SK-MEL-5 (cell line): Measurements from ENCODE around the gene HSPB8. TPM values are rescaled to one million over a fixed set of nuclear protein-coding genes. Genes with fewer than 3 reads are reported as not detected.

Experiments
- DNase-seq: peaks from one replicate; pipeline ENCODE4 v3.0.0-alpha.2; 2016; ENCODE audit warnings: low read depth, low spot score
- in situ Hi-C: cut with HindIII; loops from 2 replicates; pipeline ENCODE4 v1.10.0; 2016; ENCODE audit warnings: low sequenced_read_pairs, high pct_unique_total_duplicates, low pct_unique_long_range_greater_than_20kb
- total RNA-seq: library from RNA; depleted of rRNA; stranded (reverse); fragments of >200 nt; shearing (Covaris generic); gene quantifications from 2 replicates; pipeline ENCODE4 v1.2.3, GENCODE V29; 2014

HSPB8 gene
- total RNA-seq, 1 experiment from 2014 or later: 28.9 TPM

GRCh38 chr12:119158402-119158801, 20.3 kb upstream of the HSPB8 start:
- in situ Hi-C loops: no loop called here
- no peak for DNase-seq

GRCh38 chr12:119159844-119160243, 18.9 kb upstream of the HSPB8 start:
- DNase-seq: no peak
- in situ Hi-C loops: no loop called here

GRCh38 chr12:119167902-119168301, 10.8 kb upstream of the HSPB8 start:
- in situ Hi-C loops: no loop called here

GRCh38 chr12:119168721-119169120, 10.0 kb upstream of the HSPB8 start:
- in situ Hi-C loops: no loop called here
- DNase-seq: no peak

More at GRCh38 chr12:119167902-119168301, 10.8 kb upstream of the HSPB8 start:
- no peak for DNase-seq

- DNase-seq: no peak
- in situ Hi-C loops: no loop called here
Observed at GRCh38 chr12:119169150-119169549, 9.6 kb upstream of the HSPB8 start.

GRCh38 chr12:119171291-119171690, 7.4 kb upstream of the HSPB8 start:
- in situ Hi-C loops: no loop called here
- DNase-seq: no peak

GRCh38 chr12:119171691-119172425, 6.9 kb upstream of the HSPB8 start:
- in situ Hi-C loops: no loop called here
- no peak for DNase-seq

- in situ Hi-C loops: no loop called here
- no peak for DNase-seq
Observed at GRCh38 chr12:119175081-119175480, 3.6 kb upstream of the HSPB8 start.

GRCh38 chr12:119176267-119177055, 2.3 kb upstream of the HSPB8 start:
- DNase-seq: peak; percentile 32
- in situ Hi-C loops: no loop called here

- in situ Hi-C loops: no loop called here
Observed at GRCh38 chr12:119177056-119177325, 1.7 kb upstream of the HSPB8 start.

GRCh38 chr12:119177724-119178380, 879 bp upstream of the HSPB8 start:
- in situ Hi-C loops: no loop called here
- no peak for DNase-seq

More at GRCh38 chr12:119177056-119177325, 1.7 kb upstream of the HSPB8 start:
- DNase-seq: no peak

- DNase-seq: no peak
- in situ Hi-C loops: no loop called here
Observed at GRCh38 chr12:119179335-119180021, 747 bp downstream of the HSPB8 start.

- peak; percentile 48 for DNase-seq
- in situ Hi-C loops: no loop called here
Observed at GRCh38 chr12:119180380-119181040, 1.8 kb downstream of the HSPB8 start.

- DNase-seq: no peak
- in situ Hi-C loops: no loop called here
Observed at GRCh38 chr12:119181202-119181601, 2.5 kb downstream of the HSPB8 start.

GRCh38 chr12:119181944-119182343, 3.2 kb downstream of the HSPB8 start:
- DNase-seq: no peak

GRCh38 chr12:119182701-119183493, 4.2 kb downstream of the HSPB8 start:
- peak; percentile 46 for DNase-seq
- in situ Hi-C loops: no loop called here

More at GRCh38 chr12:119181944-119182343, 3.2 kb downstream of the HSPB8 start:
- in situ Hi-C loops: no loop called here
